Duodenal mucosa (tissue), 2 donors: ENCODE data around the gene DSG2.

Experiments used
- H3K27ac ChIP-seq: one replicate; pipeline ENCODE4 v1.7.0; 2013; ENCODE audit warnings: low read depth, low read length
- H3K27me3 ChIP-seq, 2 donors: one replicate each; pipeline ENCODE4 v1.7.0; 2013; ENCODE audit warnings: low read length in 2 of 2, control low read depth in 1 of 2; ENCODE audit not compliant: insufficient read depth in 2 of 2, control insufficient read depth in 1 of 2
- H3K36me3 ChIP-seq, 2 donors: one replicate each; pipeline ENCODE4 v1.7.0; 2013; ENCODE audit warnings: low read length in 2 of 2, control low read depth in 1 of 2; ENCODE audit not compliant: insufficient read depth in 2 of 2, control insufficient read depth in 1 of 2
- H3K4me1 ChIP-seq, 2 donors: one replicate each; pipeline ENCODE4 v1.7.0; 2013; ENCODE audit warnings: low read length in 2 of 2, control low read depth in 1 of 2; ENCODE audit not compliant: insufficient read depth in 2 of 2, control insufficient read depth in 1 of 2
- H3K4me3 ChIP-seq, 2 donors: one replicate each; pipeline ENCODE4 v1.7.0; 2013; ENCODE audit warnings: low read length in 2 of 2, low read depth in 1 of 2
- H3K9ac ChIP-seq, 2 donors: one replicate each; pipeline ENCODE4 v1.7.0; 2013; ENCODE audit warnings: low read length in 2 of 2, low read depth in 1 of 2
- H3K9me3 ChIP-seq, 2 donors: one replicate each; pipeline ENCODE4 v1.7.0; 2013; ENCODE audit warnings: low read length in 2 of 2, control low read depth in 1 of 2; ENCODE audit not compliant: control insufficient read depth in 1 of 2

The DSG2 gene

GRCh38 chr18:31510319-31510718 is 12.3 kb downstream of the DSG2 start:
- no peak overlapping the region for H3K27ac ChIP-seq
- no peaks in the 10 kb centered on the region for H3K36me3 ChIP-seq
- H3K4me3 ChIP-seq, result no peak overlapping the region
- H3K27me3 ChIP-seq, result no peaks in the 10 kb centered on the region
- H3K9me3 ChIP-seq, result no peaks in the 10 kb centered on the region
- no peak overlapping the region for H3K9ac ChIP-seq
- H3K4me1 ChIP-seq, result peaks cover 8 to 36% of the 10 kb centered on the region in 2 donors

GRCh38 chr18:31511098-31511497 is 13.1 kb downstream of the DSG2 start:
- Histone ChIP-seq H3K4me3 (no peak overlapping the region), H3K27ac (no peak overlapping the region), H3K4me1 (peaks cover 8 to 35% of the 10 kb centered on the region in 2 donors), H3K9ac (peak overlapping the region in 1 of 2 donors; percentile 6), H3K9me3 (no peaks in the 10 kb centered on the region), H3K27me3 (no peaks in the 10 kb centered on the region), H3K36me3 (no peaks in the 10 kb centered on the region)

DNA sequence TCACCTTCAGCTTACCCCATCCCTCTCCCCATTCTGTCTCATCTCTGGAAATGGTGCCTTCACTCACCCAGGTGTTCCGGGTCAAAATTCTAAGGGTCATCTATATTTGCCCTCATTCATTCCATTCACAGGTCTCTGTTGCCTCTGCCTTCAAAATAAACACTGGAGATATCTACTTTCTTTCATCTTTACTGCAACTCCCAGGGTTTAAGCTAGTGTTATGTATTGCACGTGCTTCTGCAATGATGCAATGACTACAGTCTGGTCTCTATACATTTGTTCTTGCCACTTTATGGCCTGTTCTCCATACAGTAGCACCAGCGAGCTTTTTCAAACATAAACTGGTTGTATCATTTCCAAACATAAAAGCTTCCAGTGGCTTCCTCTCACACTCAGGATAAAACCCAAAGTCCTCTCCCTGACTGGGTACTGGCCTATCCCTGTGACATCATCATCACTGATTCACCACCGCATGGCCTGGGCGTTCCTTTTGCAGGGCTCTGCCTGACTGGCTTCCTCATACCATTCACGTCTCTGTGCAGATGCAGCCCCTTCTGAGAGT is 14.3 kb downstream of the DSG2 start:
- Histone ChIP-seq H3K4me3 (no peak overlapping the region), H3K4me1 (peaks cover 8 to 35% of the 10 kb centered on the region in 2 donors)

DNA sequence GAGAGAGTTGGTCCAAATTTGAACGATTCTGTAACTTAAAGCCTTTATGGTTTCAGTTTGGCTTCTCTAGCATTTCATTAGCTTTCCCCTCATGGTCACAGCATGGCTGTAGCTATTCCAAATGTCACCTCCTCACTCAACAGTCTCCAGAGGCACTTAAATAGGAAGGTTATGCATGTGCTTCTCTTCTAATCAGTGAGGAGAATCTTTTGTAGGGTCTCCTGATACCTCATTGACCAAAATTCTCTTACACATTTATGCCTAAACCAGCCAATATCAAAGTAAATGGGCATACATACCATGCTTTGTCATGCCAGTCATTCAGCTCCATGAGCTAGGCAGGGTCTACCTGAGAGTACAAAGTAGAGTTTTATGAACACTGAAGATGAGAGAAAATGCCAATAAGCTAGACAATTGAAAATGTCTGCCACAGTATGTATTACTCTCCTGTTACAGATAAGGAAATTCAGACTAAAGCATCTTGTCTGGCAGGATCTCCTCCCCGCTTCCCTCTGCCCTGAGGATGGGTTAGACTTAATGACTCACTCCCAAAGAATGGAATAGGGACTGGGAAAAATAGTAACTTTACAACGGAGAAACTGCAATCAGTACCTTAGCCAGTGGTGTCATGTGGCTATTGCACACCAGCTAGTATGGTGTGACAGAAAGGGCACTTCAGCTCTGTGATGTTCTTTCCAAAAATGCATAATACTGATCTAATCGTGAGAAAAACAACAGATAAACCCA is 15.4 kb downstream of the DSG2 start:
- no peaks in the 10 kb centered on the region for H3K9me3 ChIP-seq
- H3K4me3 ChIP-seq, result no peak overlapping the region
- H3K27ac ChIP-seq, result no peak overlapping the region
- no peaks in the 10 kb centered on the region for H3K36me3 ChIP-seq
- no peak overlapping the region for H3K9ac ChIP-seq
- peaks cover 8 to 35% of the 10 kb centered on the region in 2 donors for H3K4me1 ChIP-seq
- no peaks in the 10 kb centered on the region for H3K27me3 ChIP-seq

More for the DNA sequence above, 14.3 kb downstream of the DSG2 start:
- no peaks in the 10 kb centered on the region for H3K36me3 ChIP-seq
- no peaks in the 10 kb centered on the region for H3K9me3 ChIP-seq
- no peak overlapping the region for H3K27ac ChIP-seq
- H3K27me3 ChIP-seq, result no peaks in the 10 kb centered on the region
- no peak overlapping the region for H3K9ac ChIP-seq

DNA sequence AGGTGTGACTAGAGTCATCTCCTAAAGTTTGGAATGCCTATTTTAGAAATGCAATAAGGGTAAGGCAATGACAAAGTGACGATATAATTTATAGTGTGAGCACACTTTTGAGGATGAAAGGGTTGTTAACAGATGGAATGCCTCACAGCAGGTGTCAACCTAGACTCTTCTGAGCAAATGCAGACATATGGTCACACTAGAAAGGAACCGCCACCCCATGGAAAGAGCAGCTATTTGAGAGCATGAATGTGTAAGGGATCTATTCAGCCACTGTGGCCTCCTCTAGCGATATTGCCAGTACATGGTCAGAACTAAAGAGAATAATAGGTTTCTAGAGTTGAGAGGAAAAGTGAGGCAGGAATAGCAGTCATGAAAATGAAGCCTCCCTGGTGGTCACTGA is 18.5 kb downstream of the DSG2 start:
- no peaks in the 10 kb centered on the region for H3K9me3 ChIP-seq
- H3K27me3 ChIP-seq, result no peaks in the 10 kb centered on the region
- no peak overlapping the region for H3K9ac ChIP-seq
- no peak overlapping the region for H3K4me3 ChIP-seq
- H3K4me1 ChIP-seq, result peaks cover 8 to 22% of the 10 kb centered on the region in 2 donors
- H3K36me3 ChIP-seq, result peaks cover 0 to 3% of the 10 kb centered on the region in 2 donors
- H3K27ac ChIP-seq, result no peak overlapping the region

- Histone ChIP-seq H3K4me1 (no peaks in the 10 kb centered on the region), H3K4me3 (no peak overlapping the region), H3K27me3 (no peaks in the 10 kb centered on the region), H3K9me3 (no peaks in the 10 kb centered on the region), H3K9ac (no peak overlapping the region), H3K36me3 (peaks cover 21 to 38% of the 10 kb centered on the region in 2 donors), H3K27ac (no peak overlapping the region)
Measured at GRCh38 chr18:31526374-31526773, 28.4 kb downstream of the DSG2 start.

- Histone ChIP-seq H3K36me3 (peaks cover 6 to 29% of the 10 kb centered on the region in 2 donors), H3K4me1 (no peaks in the 10 kb centered on the region), H3K9me3 (no peaks in the 10 kb centered on the region), H3K27me3 (no peaks in the 10 kb centered on the region), H3K27ac (no peak overlapping the region), H3K9ac (no peak overlapping the region), H3K4me3 (no peak overlapping the region)
Measured at GRCh38 chr18:31533236-31533635, 35.3 kb downstream of the DSG2 start.

DNA sequence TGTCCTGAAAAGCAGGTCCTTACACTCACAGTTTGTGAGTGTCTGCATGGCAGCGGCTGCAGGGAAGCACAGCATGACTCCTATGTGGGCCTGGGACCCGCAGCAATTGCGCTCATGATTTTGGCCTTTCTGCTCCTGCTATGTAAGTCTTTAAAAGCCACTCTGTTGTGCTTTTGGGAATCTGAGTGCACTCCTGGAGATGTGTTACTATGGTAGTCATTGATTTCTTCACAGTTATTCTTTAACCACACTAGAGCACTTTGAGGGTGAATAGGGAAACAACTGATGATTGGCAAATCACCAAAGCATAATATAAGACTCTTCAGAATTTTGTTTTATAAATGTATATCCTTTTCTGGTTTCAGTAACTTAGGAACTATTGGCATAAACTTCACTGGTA is 40.9 kb downstream of the DSG2 start:
- Histone ChIP-seq H3K9me3 (no peaks in the 10 kb centered on the region), H3K27ac (no peak overlapping the region), H3K4me3 (no peak overlapping the region), H3K36me3 (peaks cover 11 to 53% of the 10 kb centered on the region in 2 donors), H3K27me3 (no peaks in the 10 kb centered on the region), H3K4me1 (no peaks in the 10 kb centered on the region), H3K9ac (no peak overlapping the region)

GRCh38 chr18:31546476-31546875 is 48.5 kb downstream of the DSG2 start:
- H3K4me3 ChIP-seq, result no peak overlapping the region
- peaks cover 20 to 27% of the 10 kb centered on the region in 2 donors for H3K36me3 ChIP-seq
- peaks cover 0 to 7% of the 10 kb centered on the region in 2 donors for H3K4me1 ChIP-seq
- H3K27ac ChIP-seq, result no peak overlapping the region
- H3K27me3 ChIP-seq, result no peaks in the 10 kb centered on the region
- no peaks in the 10 kb centered on the region for H3K9me3 ChIP-seq
- no peak overlapping the region for H3K9ac ChIP-seq

- no peak overlapping the region for H3K27ac ChIP-seq
- no peak overlapping the region for H3K9ac ChIP-seq
- H3K4me1 ChIP-seq, result peaks cover 0 to 8% of the 10 kb centered on the region in 2 donors
Measured at GRCh38 chr18:31548853-31549252, 50.9 kb downstream of the DSG2 start.

More at GRCh38 chr18:31548853-31549252, 50.9 kb downstream of the DSG2 start:
- no peak overlapping the region for H3K4me3 ChIP-seq
- no peaks in the 10 kb centered on the region for H3K27me3 ChIP-seq
- H3K9me3 ChIP-seq, result no peaks in the 10 kb centered on the region
- H3K36me3 ChIP-seq, result peaks cover 14 to 18% of the 10 kb centered on the region in 2 donors
